Fibroblast of lung (primary cell): ENCODE results near the gene PSME4. TPM values are rescaled to one million over a fixed set of nuclear protein-coding genes. Genes with fewer than 3 reads are reported as not detected.

Experiments used
- DNase-seq, 2 donors: peaks; one replicate each; pipeline versions ENCODE4 v3.0.0 to v3.0.0-alpha.2; 2010; ENCODE audit warnings: low read depth in 2 of 2
- H2AFZ ChIP-seq: 2 replicates; pipeline ENCODE4 v1.5.1; 2012; ENCODE audit warnings: low read length, control low read depth, inconsistent platforms
- H3K27ac ChIP-seq: 2 replicates; pipeline ENCODE4 v1.5.1; 2011; ENCODE audit warnings: low read length, control low read depth; ENCODE audit not compliant: insufficient read depth
- H3K27me3 ChIP-seq: 2 replicates; pipeline ENCODE4 v1.5.1; 2011; ENCODE audit warnings: mild to moderate bottlenecking, low read length; ENCODE audit not compliant: control insufficient read depth, insufficient read depth
- H3K36me3 ChIP-seq: 2 replicates; pipeline ENCODE4 v1.5.1; 2011; ENCODE audit warnings: low read length; ENCODE audit not compliant: control insufficient read depth, insufficient read depth
- H3K4me1 ChIP-seq: 2 replicates; pipeline ENCODE4 v1.5.1; 2011; ENCODE audit warnings: low read length; ENCODE audit not compliant: control insufficient read depth, insufficient read depth; ENCODE audit errors: extremely low read depth
- H3K4me2 ChIP-seq: 2 replicates; pipeline ENCODE4 v1.5.1; 2011; ENCODE audit warnings: low read length, control low read depth; ENCODE audit not compliant: insufficient read depth; ENCODE audit errors: extremely low read depth
- H3K4me3 ChIP-seq, 4 experiments: fragments of 200-600 bp in 1 of 4; sonication (generic) in 1 of 4; replicated peaks in 1 of 4; 2 replicates each; pipeline ENCODE4 v1.5.1; 2011 to 2016; ENCODE audit warnings: low read length in 4 of 4, low read depth in 3 of 4, mild to moderate bottlenecking in 3 of 4, control low read depth in 2 of 4, inconsistent platforms in 1 of 4, mixed read lengths in 1 of 4; ENCODE audit not compliant: insufficient read depth in 1 of 4; ENCODE audit errors: control extremely low read depth in 1 of 4
- H3K79me2 ChIP-seq: 2 replicates; pipeline ENCODE4 v1.5.1; 2012; ENCODE audit warnings: mild to moderate bottlenecking, low read length, inconsistent platforms; ENCODE audit not compliant: control insufficient read depth, insufficient read depth
- H3K9ac ChIP-seq: 2 replicates; pipeline ENCODE4 v1.5.1; 2011; ENCODE audit warnings: mild to moderate bottlenecking, low read length, control low read depth; ENCODE audit not compliant: insufficient read depth
- H3K9me3 ChIP-seq: 2 replicates; pipeline ENCODE4 v1.5.1; 2012; ENCODE audit warnings: low read depth, low read length; ENCODE audit not compliant: control insufficient read depth, insufficient read depth
- H4K20me1 ChIP-seq: 2 replicates; pipeline ENCODE4 v1.5.1; 2011; ENCODE audit warnings: low read length; ENCODE audit not compliant: control insufficient read depth, insufficient read depth; ENCODE audit errors: extremely low read depth
- EZH2 ChIP-seq: IDR thresholded peaks from 2 replicates; pipeline ENCODE4 v1.5.1; 2012; ENCODE audit warnings: low read length, control low read depth, mild to moderate bottlenecking; ENCODE audit errors: missing control alignments
- polyA plus RNA-seq, 2 donors: library from polyadenylated mRNA; depleted of rRNA in 1 of 2; stranded (reverse) in 1 of 2; unstranded in 1 of 2; fragments of >200 nt; gene quantifications; 2 replicates each; pipeline ENCODE4 v1.2.1, GENCODE V29; 2011 to 2012; ENCODE audit warnings: missing spikeins in 1 of 2
- total RNA-seq: library from RNA; depleted of rRNA; stranded (reverse); fragments of >200 nt; gene quantifications from 2 replicates; pipeline ENCODE4 v1.2.1, GENCODE V29; 2014
- TF ChIP-seq, protein P1 (sequence below), 2 donors: IDR thresholded peaks in 1 of 2; conservative IDR thresholded peaks in 1 of 2; 1 replicate in 1 of 2; 2 replicates in 1 of 2; pipeline ENCODE4 v1.5.1; 2011 to 2012; ENCODE audit warnings: low read length in 2 of 2, control low read depth in 1 of 2, inconsistent platforms in 1 of 2, low read depth in 1 of 2, mild to moderate bottlenecking in 1 of 2

PSME4 gene
- total and polyA plus RNA-seq, 2 donors (not counting 1 experiment from before 2014, with no cell fraction given): 26.8 to 34.6 TPM

DNA sequence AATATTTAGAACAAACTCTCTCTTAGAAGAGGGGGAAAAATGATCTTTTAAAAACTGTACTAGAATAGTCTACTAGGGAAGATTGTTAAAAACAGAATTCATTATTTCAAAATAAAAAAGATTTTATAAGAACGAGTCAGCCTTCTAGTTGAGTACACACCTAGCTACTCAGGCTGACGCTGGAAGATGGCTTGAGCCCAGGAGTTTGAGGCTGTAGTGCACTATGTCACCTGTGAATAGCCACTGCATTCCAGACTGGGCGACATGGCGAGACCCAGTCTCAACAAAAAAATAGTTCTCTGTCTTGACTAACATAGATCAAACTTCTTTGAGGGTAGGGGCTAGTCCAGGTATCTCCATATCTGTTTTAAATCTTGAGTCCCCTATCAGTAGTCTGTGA, 150.1 kb downstream of the PSME4 start:
- no peak overlapping the region for H3K4me2 ChIP-seq
- H3K79me2 ChIP-seq: no peaks in the 10 kb centered on the region
- no peak overlapping the region for H3K9ac ChIP-seq
- no peak overlapping the region for H3K4me3 ChIP-seq
- H3K4me1 ChIP-seq: no peaks in the 10 kb centered on the region
- H2AFZ ChIP-seq: no peak overlapping the region
- peak in 1 of 2 donors; percentile 37 for DNase-seq
- peaks cover 3% of the 10 kb centered on the region for H3K36me3 ChIP-seq
- no peaks in the 10 kb centered on the region for H3K9me3 ChIP-seq
- no peak for TF ChIP-seq EZH2
- TF ChIP-seq, protein P1, sequence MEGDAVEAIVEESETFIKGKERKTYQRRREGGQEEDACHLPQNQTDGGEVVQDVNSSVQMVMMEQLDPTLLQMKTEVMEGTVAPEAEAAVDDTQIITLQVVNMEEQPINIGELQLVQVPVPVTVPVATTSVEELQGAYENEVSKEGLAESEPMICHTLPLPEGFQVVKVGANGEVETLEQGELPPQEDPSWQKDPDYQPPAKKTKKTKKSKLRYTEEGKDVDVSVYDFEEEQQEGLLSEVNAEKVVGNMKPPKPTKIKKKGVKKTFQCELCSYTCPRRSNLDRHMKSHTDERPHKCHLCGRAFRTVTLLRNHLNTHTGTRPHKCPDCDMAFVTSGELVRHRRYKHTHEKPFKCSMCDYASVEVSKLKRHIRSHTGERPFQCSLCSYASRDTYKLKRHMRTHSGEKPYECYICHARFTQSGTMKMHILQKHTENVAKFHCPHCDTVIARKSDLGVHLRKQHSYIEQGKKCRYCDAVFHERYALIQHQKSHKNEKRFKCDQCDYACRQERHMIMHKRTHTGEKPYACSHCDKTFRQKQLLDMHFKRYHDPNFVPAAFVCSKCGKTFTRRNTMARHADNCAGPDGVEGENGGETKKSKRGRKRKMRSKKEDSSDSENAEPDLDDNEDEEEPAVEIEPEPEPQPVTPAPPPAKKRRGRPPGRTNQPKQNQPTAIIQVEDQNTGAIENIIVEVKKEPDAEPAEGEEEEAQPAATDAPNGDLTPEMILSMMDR (conservative IDR thresholded peaks at IDR 0.05 in 1 of 2, IDR thresholded peaks at IDR 0.05 in 1 of 2; ENCODE audit: low read depth in 1 of 2, low read length in 2 of 2): no peak
- H3K27me3 ChIP-seq: no peaks in the 10 kb centered on the region
- no peak overlapping the region for H3K27ac ChIP-seq
- H4K20me1 ChIP-seq: no peaks in the 10 kb centered on the region

DNA sequence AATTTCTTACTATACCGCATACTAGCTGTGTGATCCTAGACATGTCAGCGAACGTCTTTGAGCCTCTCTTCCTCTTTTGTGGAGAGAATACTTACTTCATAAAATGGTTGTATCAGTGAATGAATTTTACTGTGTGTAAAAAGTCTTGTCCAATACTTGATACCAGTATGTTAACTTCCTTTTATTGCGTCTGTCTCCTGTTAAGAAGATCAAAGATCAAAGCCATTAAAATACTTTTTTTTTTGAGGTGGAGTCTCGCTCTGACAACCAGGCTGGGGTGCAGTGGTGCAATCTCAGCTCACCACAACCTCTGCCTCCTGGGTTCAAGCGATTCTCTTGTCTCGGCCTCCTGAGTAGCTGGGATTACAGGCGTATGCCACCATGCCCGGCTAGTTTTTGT, 150.7 kb downstream of the PSME4 start:
- Histone ChIP-seq H3K9ac (no peak overlapping the region), H3K4me2 (no peak overlapping the region)

DNA sequence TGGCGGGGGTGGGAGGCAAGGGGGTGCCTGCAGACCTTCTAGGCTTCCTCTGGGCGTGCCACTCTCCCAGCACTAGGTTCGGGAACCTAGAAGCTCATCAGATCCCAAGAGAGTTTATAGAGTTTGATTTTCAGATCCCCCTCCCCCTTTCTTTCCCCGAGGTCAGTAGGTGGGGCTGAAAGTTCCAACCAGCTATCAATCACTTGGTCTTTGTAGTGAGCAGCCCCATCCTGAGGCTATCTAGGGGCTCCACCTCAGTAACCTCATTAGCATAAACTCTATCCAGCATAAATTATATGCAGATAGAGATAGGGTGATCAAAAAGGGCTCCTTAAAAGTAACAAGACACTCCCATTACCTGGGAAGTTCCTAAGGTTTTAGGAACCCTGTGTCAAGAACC, 151.2 kb downstream of the PSME4 start:
- Histone ChIP-seq H3K4me2 (no peak overlapping the region), H3K9me3 (no peaks in the 10 kb centered on the region), H3K79me2 (no peaks in the 10 kb centered on the region), H3K36me3 (peaks cover 3% of the 10 kb centered on the region), H3K4me1 (no peaks in the 10 kb centered on the region), H4K20me1 (no peaks in the 10 kb centered on the region), H3K4me3 (no peak overlapping the region), H3K27me3 (no peaks in the 10 kb centered on the region), H3K27ac (no peak overlapping the region), H3K9ac (no peak overlapping the region), H2AFZ (no peak overlapping the region)
- no peak for TF ChIP-seq EZH2
- DNase-seq: no peak

More for the DNA sequence above, 150.7 kb downstream of the PSME4 start:
- no peaks in the 10 kb centered on the region for H3K79me2 ChIP-seq
- no peak overlapping the region for H3K4me3 ChIP-seq
- no peak for TF ChIP-seq EZH2
- TF ChIP-seq, protein P1 (conservative IDR thresholded peaks at IDR 0.05 in 1 of 2, IDR thresholded peaks at IDR 0.05 in 1 of 2; ENCODE audit: low read depth in 1 of 2, low read length in 2 of 2): no peak
- no peak for DNase-seq
- H3K4me1 ChIP-seq: no peaks in the 10 kb centered on the region
- peaks cover 3% of the 10 kb centered on the region for H3K36me3 ChIP-seq
- H3K27ac ChIP-seq: no peak overlapping the region
- H2AFZ ChIP-seq: no peak overlapping the region
- no peaks in the 10 kb centered on the region for H4K20me1 ChIP-seq
- H3K9me3 ChIP-seq: no peaks in the 10 kb centered on the region
- no peaks in the 10 kb centered on the region for H3K27me3 ChIP-seq
